K562 (cell line): ENCODE data around the gene SMG9. TPM values are rescaled to one million over a fixed set of nuclear protein-coding genes. Genes with fewer than 3 reads are reported as not detected.

ENCODE experiments used
- ATAC-seq: fragments of 200-7000 bp; cut with Tn5 transposase; 3 replicates; pipeline ENCODE4 v1.9.1; 2020; ENCODE audit warnings: moderate library complexity
- BruUV-seq: library from RNA; stranded (reverse); fragments of 400-500 nt; replicated peaks from 2 replicates; lab custom pipeline; 2021; lab: Mats Ljungman, UMichigan
- CTCF ChIA-PET: fragments of 300-600 bp; formaldehyde crosslinking; extraction: SDS; loops from one replicate; lab custom pipeline; 2021; ENCODE audit warnings: low intra/inter-chr PET ratio; lab: Yijun Ruan, JAX
- POLR2A ChIA-PET: fragments of 300-600, 350-650 bp; sonication (Branson Sonifier 250); formaldehyde crosslinking; extraction: SDS; loops from one replicate; lab custom pipeline; 2021; ENCODE audit warnings: antibody characterized with exemption, inconsistent platforms; lab: Yijun Ruan, JAX
- DNase-seq, 4 experiments: peaks; one replicate each; pipeline versions ENCODE4 v3.0.0 to v3.0.0-alpha.2; 2011 to 2018; ENCODE audit warnings: low spot score in 3 of 4, mixed read lengths in 3 of 4; ENCODE audit errors: extremely low read depth in 1 of 4
- FAIRE-seq: peaks from 2 replicates; lab custom pipeline; 2011; peaks lifted over from hg19 to GRCh38; lab: Jason Lieb, UNC
- H2AFZ ChIP-seq: 2 replicates; pipeline ENCODE4 v1.6.0; 2011; ENCODE audit warnings: low read depth, low read length, control low read depth, inconsistent platforms
- H3K27ac ChIP-seq: fragments of 200-600 bp; 3 replicates; pipeline ENCODE4 v1.8.0; 2011; ENCODE audit warnings: low read depth, mild to moderate bottlenecking, control low read depth, inconsistent platforms, low read length, moderate library complexity, mixed read lengths; ENCODE audit errors: extremely low read depth
- H3K27me3 ChIP-seq, 2 experiments: fragments of 300-600 bp in 1 of 2; 2 replicates in 1 of 2; 3 replicates in 1 of 2; pipeline versions ENCODE4 v1.6.0 to v1.8.0; 2011; ENCODE audit warnings: inconsistent platforms in 2 of 2, low read length in 2 of 2, mild to moderate bottlenecking in 1 of 2, mixed read lengths in 1 of 2, moderate library complexity in 1 of 2; ENCODE audit not compliant: control insufficient read depth in 2 of 2, insufficient read depth in 2 of 2
- H3K36me3 ChIP-seq: fragments of 300-600 bp; 3 replicates; pipeline ENCODE4 v1.8.0; 2011; ENCODE audit warnings: mild to moderate bottlenecking, low read length, inconsistent platforms; ENCODE audit not compliant: control insufficient read depth, insufficient read depth
- H3K4me1 ChIP-seq, 2 experiments: fragments of 200-600 bp in 1 of 2; replicated peaks in 1 of 2; 2 replicates in 1 of 2; 3 replicates in 1 of 2; pipeline versions ENCODE4 v1.5.1 to v1.8.0; 2011; ENCODE audit warnings: inconsistent platforms in 2 of 2, low read length in 2 of 2, mild to moderate bottlenecking in 1 of 2, mixed read lengths in 1 of 2, moderate library complexity in 1 of 2; ENCODE audit not compliant: control insufficient read depth in 2 of 2, insufficient read depth in 2 of 2
- H3K4me2 ChIP-seq: 2 replicates; pipeline ENCODE4 v1.6.1; 2011; ENCODE audit warnings: low read length, control low read depth, inconsistent platforms, mixed read lengths; ENCODE audit not compliant: insufficient read depth
- H3K4me3 ChIP-seq: fragments of 200-600 bp; sonication (generic), shearing (Covaris generic); 2 replicates; pipeline ENCODE4 v1.5.1; 2016; ENCODE audit warnings: control low read depth, inconsistent platforms
- H3K79me2 ChIP-seq: fragments of 200-600 bp; 3 replicates; pipeline ENCODE4 v1.8.0; 2011; ENCODE audit warnings: low read length, inconsistent platforms; ENCODE audit not compliant: control insufficient read depth, insufficient read depth
- H3K9ac ChIP-seq, 2 experiments: 2 replicates each; pipeline versions ENCODE4 v1.6.0 to v1.6.1; 2011; ENCODE audit warnings: low read depth in 2 of 2, low read length in 2 of 2, control low read depth in 1 of 2, inconsistent platforms in 1 of 2, mild to moderate bottlenecking in 1 of 2, mixed read lengths in 1 of 2; ENCODE audit not compliant: insufficient read depth in 1 of 2
- H3K9me1 ChIP-seq: one replicate; pipeline ENCODE4 v1.6.0; 2011; ENCODE audit warnings: inconsistent platforms, mild to moderate bottlenecking, low read length, moderate library complexity; ENCODE audit not compliant: control insufficient read depth, insufficient read depth
- H3K9me3 ChIP-seq: replicated peaks from 2 replicates; pipeline ENCODE4 v1.5.1; 2011; ENCODE audit warnings: low read depth, low read length, inconsistent platforms; ENCODE audit not compliant: control insufficient read depth, insufficient read depth
- H4K20me1 ChIP-seq: replicated peaks from 2 replicates; pipeline ENCODE4 v1.6.1; 2011; ENCODE audit warnings: low read length, inconsistent platforms, mixed read lengths; ENCODE audit not compliant: control insufficient read depth, insufficient read depth
- CCNT2 ChIP-seq: IDR thresholded peaks from 2 replicates; pipeline ENCODE4 v1.6.1; 2011; ENCODE audit warnings: borderline replicate concordance, low read depth, mild to moderate bottlenecking, moderate library complexity, mixed read lengths, low read length; ENCODE audit not compliant: insufficient read length; ENCODE audit errors: extremely low read depth
- COPS2 ChIP-seq: fragments of 450-650 bp; conservative IDR thresholded peaks from 2 replicates; pipeline ENCODE4 v1.6.1; 2016; ENCODE audit warnings: mild to moderate bottlenecking, moderate library complexity
- ELK1 ChIP-seq: sonication (generic); formaldehyde crosslinking; IDR thresholded peaks from 2 replicates; pipeline ENCODE4 v1.8.1; 2022; ENCODE audit warnings: missing genetic modification reagents
- ESRRB ChIP-seq: fragments of 250-450 bp; sonication (Bioruptor Pico); IDR thresholded peaks from 2 replicates; pipeline ENCODE4 v1.5.0; 2020; ENCODE audit warnings: mild to moderate bottlenecking, moderate library complexity, borderline replicate concordance
- GTF3C2 ChIP-seq: IDR thresholded peaks from 3 replicates; pipeline ENCODE4 v1.6.1; 2011; ENCODE audit warnings: borderline replicate concordance, mild to moderate bottlenecking, moderate library complexity; ENCODE audit not compliant: insufficient read length; ENCODE audit errors: extremely low read depth
- IRF2 ChIP-seq: sonication (generic); formaldehyde crosslinking; IDR thresholded peaks from 2 replicates; pipeline ENCODE4 v1.8.1; 2022; ENCODE audit warnings: mild to moderate bottlenecking, missing genetic modification reagents
- JUND ChIP-seq, 2 experiments: IDR thresholded peaks; 2 replicates in 1 of 2; 3 replicates in 1 of 2; pipeline ENCODE4 v1.6.1; 2011; ENCODE audit warnings: borderline replicate concordance in 2 of 2, low read depth in 2 of 2, low read length in 2 of 2, improper control_type of control experiment in 1 of 2, missing biosample characterization in 1 of 2, missing genetic modification characterization in 1 of 2, missing genetic modification reagents in 1 of 2
- NR2F6 ChIP-seq: fragments of 450-650 bp; formaldehyde crosslinking; IDR thresholded peaks from 2 replicates; pipeline ENCODE4 v1.4.0; 2020; ENCODE audit warnings: mild to moderate bottlenecking
- RNF219 ChIP-seq: fragments of 250-450 bp; sonication (Bioruptor Pico); IDR thresholded peaks from 2 replicates; pipeline ENCODE4 v1.5.0; 2022; ENCODE audit warnings: mild to moderate bottlenecking
- SAFB ChIP-seq: fragments of 200-400 bp; formaldehyde crosslinking; IDR thresholded peaks from 2 replicates; pipeline ENCODE4 v1.6.1; 2017; ENCODE audit warnings: low read depth, low read length, borderline replicate concordance
- SRSF3 ChIP-seq: fragments of 200-400 bp; formaldehyde crosslinking; IDR thresholded peaks from 2 replicates; pipeline ENCODE4 v1.6.1; 2016; ENCODE audit warnings: mild to moderate bottlenecking, low read length, moderate library complexity; ENCODE audit not compliant: insufficient read depth
- ZNF124 ChIP-seq: sonication (generic); formaldehyde crosslinking; IDR thresholded peaks from 2 replicates; pipeline ENCODE4 v1.8.1; 2022; ENCODE audit warnings: missing genetic modification reagents
- ZNF280A ChIP-seq: fragments of 450-650 bp; IDR thresholded peaks from 2 replicates; pipeline ENCODE4 v1.6.1; 2018; ENCODE audit warnings: mild to moderate bottlenecking, low read depth; ENCODE audit not compliant: partially characterized antibody
- ZNF436 ChIP-seq: fragments of 250-450, 450-650 bp; sonication (Bioruptor Pico); formaldehyde crosslinking; IDR thresholded peaks from 2 replicates; pipeline ENCODE4 v1.7.0; 2020; ENCODE audit warnings: mild to moderate bottlenecking
- WGBS: fragments of 100-300 bp; shearing (Covaris generic); methylation state at CpG from one replicate; pipeline ENCODE4 v1.1.6; 2016; ENCODE audit warnings: low coverage, mixed read lengths; ENCODE audit not compliant: insufficient coverage; ENCODE audit errors: missing lambda C conversion rate; 5-methylcytosine and 5-hydroxymethylcytosine counted together
- in situ Hi-C: fragments of 300-500 bp; cut with MboI; formaldehyde crosslinking; loops from 4 replicates; pipeline ENCODE4 v1.15.0; 2018; ENCODE audit warnings: inconsistent platforms, mixed read lengths
- intact Hi-C: fragments of 100-400 bp; cut with micrococcal nuclease; formaldehyde crosslinking; loops from 2 replicates; pipeline ENCODE4 v1.14.2; 2022
- polyA plus RNA-seq, 8 experiments: library from polyadenylated mRNA; depleted of rRNA in 4 of 8; stranded (reverse) in 5 of 8; unstranded in 3 of 8; fragments of >200 nt; fragmentation: Nextera tagmentation in 2 of 8; fragmentation: Illumina TruSeq in 1 of 8; extraction: Ambion mirVana in 2 of 8; extraction: Trizol in 1 of 8; gene quantifications; 2 replicates each; pipeline versions ENCODE4 v1.2.1 to v1.2.3, GENCODE V29; 2011 to 2014; ENCODE audit warnings: inconsistent platforms in 1 of 8, missing spikeins in 1 of 8
- total RNA-seq, 7 experiments: library from RNA; depleted of rRNA in 6 of 7; stranded (reverse); fragments of >200 nt in 6 of 7; fragmentation: Illumina TruSeq in 2 of 7; extraction: Trizol in 2 of 7; gene quantifications; 2 replicates each; pipeline versions ENCODE4 v1.2.1 to v1.2.3, GENCODE V29; 2011 to 2021; ENCODE audit warnings: low replicate concordance in 1 of 7

SMG9 gene
- total and polyA plus RNA-seq, 9 of the 15 experiments (the other 6 are each of a cell fraction or from before 2014, with no cell fraction given), result 1.7 to 79.7 (median 40.2) TPM

- Histone ChIP-seq H3K4me2 (peak overlapping the region; percentile 77), H3K79me2 (peaks cover 36% of the 10 kb centered on the region), H3K36me3 (no peaks in the 10 kb centered on the region), H3K9me1 (no peaks in the 10 kb centered on the region), H3K4me1 (peaks cover 55 to 66% of the 10 kb centered on the region in 2 experiments), H3K9ac (peak overlapping the region; percentile 55 to 75; a peak in 2 of 4 replicates), H3K27me3 (no peaks in the 10 kb centered on the region), H4K20me1 (no peaks in the 10 kb centered on the region), H3K9me3 (no peaks in the 10 kb centered on the region), H2AFZ (peak overlapping the region; percentile 73), H3K27ac (peak overlapping the region; percentile 75), H3K4me3 (no peak overlapping the region)
- BruUV-seq, result no TSS peak
- ChIA-PET POLR2A (no interaction called here), CTCF (interaction anchor here (2.5 kb wide), 1 partner anchor 38 kb away, joined by 58 read pairs; no protein-coding TSS in a partner anchor)
- intact Hi-C loops (no loop called here), in situ Hi-C loops (loop anchor here (5.0 kb wide), 1 partner anchor 36 kb away; no protein-coding TSS in a partner anchor)
- FAIRE-seq, result no peak
- WGBS, result 43% methylated on average over 7 of the region's 8 CpGs
- no peak for DNase-seq
- ATAC-seq, result no peak
- TF ChIP-seq GTF3C2 (no peak), ZNF280A (peak; percentile 16), SRSF3 (no peak), IRF2 (CRISPR knock-in tag) (no peak), ELK1 (no peak), ZNF436 (CRISPR knock-in tag) (no peak), CCNT2 (no peak), COPS2 (no peak), ZNF124 (CRISPR knock-in tag) (no peak), SAFB (no peak), ESRRB (CRISPR knock-in tag) (no peak), JUND (IDR thresholded peaks at IDR 0.05; ENCODE audit: borderline replicate concordance, low read depth, low read length) (no peak), JUND (tag; IDR thresholded peaks at IDR 0.05; ENCODE audit: borderline replicate concordance, low read depth, low read length) (no peak), RNF219 (no peak), NR2F6 (CRISPR knock-in tag) (no peak)
These were observed 28.9 kb upstream of the SMG9 start for GRCh38 chr19:43783636-43784035.
